ENCODE data around the gene IVL. TPM values are rescaled to one million over a fixed set of nuclear protein-coding genes. Genes with fewer than 3 reads are reported as not detected.

The IVL gene, protein sequence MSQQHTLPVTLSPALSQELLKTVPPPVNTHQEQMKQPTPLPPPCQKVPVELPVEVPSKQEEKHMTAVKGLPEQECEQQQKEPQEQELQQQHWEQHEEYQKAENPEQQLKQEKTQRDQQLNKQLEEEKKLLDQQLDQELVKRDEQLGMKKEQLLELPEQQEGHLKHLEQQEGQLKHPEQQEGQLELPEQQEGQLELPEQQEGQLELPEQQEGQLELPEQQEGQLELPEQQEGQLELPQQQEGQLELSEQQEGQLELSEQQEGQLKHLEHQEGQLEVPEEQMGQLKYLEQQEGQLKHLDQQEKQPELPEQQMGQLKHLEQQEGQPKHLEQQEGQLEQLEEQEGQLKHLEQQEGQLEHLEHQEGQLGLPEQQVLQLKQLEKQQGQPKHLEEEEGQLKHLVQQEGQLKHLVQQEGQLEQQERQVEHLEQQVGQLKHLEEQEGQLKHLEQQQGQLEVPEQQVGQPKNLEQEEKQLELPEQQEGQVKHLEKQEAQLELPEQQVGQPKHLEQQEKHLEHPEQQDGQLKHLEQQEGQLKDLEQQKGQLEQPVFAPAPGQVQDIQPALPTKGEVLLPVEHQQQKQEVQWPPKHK
- total RNA-seq, result not detected in 2 replicates

DNA sequence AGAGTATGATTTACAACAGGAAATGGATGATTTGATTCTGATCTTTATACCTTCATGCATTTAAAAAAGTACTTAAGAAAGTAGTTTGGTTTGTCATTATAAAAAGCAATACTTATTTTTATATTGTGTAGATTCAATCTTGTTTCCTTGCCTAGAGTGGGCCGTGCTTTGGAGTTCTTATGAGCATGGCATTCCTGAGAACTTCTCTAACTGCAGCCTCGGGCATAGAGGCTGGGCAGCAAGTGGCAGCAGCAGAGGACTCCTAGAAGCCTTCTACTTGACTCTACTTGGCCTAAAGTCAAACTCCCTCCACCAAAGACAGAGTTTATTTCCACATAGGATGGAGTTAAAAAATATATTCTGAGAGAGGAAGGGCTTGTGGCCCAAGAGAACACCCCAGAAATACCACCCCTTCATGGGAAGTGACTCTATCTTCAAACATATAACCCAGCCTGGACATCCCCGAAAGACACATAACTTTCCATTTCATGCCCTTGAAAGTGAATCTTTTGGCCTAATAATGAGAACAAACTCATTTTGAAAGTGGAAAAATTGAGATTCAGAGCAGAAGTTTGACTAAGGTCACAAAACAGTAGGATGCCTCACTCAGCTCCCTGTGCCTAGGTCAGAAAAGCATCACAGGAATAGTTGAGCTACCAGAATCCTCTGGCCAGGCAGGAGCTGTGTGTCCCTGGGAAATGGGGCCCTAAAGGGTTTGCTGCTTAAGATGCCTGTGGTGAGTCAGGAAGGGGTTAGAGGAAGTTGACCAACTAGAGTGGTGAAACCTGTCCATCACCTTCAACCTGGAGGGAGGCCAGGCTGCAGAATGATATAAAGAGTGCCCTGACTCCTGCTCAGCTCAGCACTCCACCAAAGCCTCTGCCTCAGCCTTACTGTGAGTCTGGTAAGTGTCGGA, at the start of gene IVL:
TSS of gene IVL (plus strand) at position 861 of the 916 bp plus-strand sequence. CDS start 1,252 bp downstream, outside the sequence.

DNA sequence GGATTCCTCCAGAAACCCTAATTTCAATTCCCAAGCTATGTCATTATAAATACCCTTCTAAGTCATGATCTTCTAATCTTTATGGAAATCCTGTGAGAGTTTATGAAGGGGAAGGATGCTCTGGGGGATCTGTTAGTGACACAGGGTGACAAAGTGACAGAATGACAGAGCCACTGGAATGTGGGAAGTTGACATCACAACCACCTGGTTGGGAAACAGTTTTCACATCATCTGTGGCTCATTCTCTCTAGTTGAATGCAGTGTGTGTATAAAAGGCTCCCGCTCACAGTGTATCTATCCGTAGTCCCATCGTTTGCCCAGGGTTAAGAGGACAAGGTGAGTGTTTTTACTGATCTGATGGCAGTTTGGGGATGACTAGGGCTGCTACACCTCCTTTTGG, 48.6 kb upstream of the IVL start, which contains the start of gene LCE7A:
TSS of gene LCE7A (plus strand) at position 301 of the 400 bp plus-strand sequence. CDS start 702 bp downstream, outside the sequence.

DNA sequence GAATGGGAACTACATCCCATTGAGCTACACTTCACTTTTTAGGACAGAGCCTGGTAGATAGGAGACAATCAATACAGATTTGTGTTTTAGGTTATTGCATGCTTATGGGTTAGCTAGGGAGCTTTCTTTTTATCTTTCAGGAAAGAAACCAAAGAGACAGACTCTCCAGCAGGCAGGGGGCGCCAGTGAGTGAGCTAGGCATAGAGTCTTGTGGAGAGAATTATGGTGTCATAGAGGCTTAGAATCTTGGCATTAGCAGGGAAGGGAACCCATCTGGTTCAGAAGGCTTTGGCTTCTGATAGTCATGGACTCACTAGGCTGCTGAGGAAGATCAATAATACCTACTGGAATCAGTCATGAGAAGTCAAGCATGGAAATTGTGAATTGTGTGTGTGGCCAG, 30.3 kb upstream of the IVL start, which contains the start of gene SMCP:
TSS of gene SMCP (plus strand) at position 281 of the 400 bp plus-strand sequence. CDS start 6,101 bp downstream, outside the sequence.

DNA sequence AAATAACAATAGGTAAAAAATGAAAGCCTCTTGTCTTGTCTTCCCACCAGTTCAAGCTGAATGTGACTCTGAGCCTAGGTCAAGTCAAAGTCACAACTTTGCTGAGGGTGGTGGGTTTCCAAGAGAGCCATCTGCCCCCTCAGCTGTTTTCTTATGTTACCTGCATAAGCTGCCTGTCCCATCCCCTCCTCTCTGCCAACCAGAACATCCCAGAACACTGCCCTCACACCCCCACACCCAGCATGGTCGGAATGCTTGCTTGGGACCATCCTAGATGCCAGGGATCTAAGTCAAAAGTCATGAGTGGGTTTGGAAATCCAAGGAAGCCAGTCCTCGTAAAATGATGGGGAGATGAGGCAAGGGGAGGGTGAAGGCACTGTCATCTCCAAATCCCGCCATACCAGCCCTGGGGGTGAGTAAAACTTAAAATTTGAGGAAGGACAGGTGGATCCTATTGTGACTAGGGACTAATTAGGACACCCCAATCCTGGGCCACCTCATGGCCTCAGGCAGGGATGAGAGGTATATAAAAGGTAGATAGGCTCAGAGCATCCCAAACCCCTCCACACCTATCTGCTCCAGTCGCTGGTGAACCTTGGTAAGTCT, 38.4 kb downstream of the IVL start, which contains the start of gene SPRR5:
TSS of gene SPRR5 (plus strand) at position 556 of the 606 bp plus-strand sequence. CDS start 1,349 bp downstream, outside the sequence.

Other genes with a start within 250 kb of the IVL start
- gene LCE2D, start 245.2 kb upstream of the IVL start, total RNA-seq, result not detected in 2 replicates
- not detected in 2 replicates for gene LCE2C, start 233.3 kb upstream of the IVL start, total RNA-seq
- gene LCE2B, start 222.4 kb upstream of the IVL start, total RNA-seq, result not detected in 2 replicates
- not detected in 2 replicates for gene LCE2A, start 210.2 kb upstream of the IVL start, total RNA-seq
- not detected in 2 replicates for gene LCE4A, start 200.4 kb upstream of the IVL start, total RNA-seq
- not detected in 2 replicates for gene KPRP, start 150.5 kb upstream of the IVL start, total RNA-seq
- not detected in 2 replicates for gene LCE1F, start 133.4 kb upstream of the IVL start, total RNA-seq
- gene LCE1E, start 122.3 kb upstream of the IVL start, total RNA-seq, result not detected in 2 replicates
- not detected in 2 replicates for gene LCE1D, start 111.8 kb upstream of the IVL start, total RNA-seq
- gene LCE1C, start 101.9 kb upstream of the IVL start, total RNA-seq, result not detected in 2 replicates
- not detected in 2 replicates for gene LCE1B, start 96.6 kb upstream of the IVL start, total RNA-seq
- not detected in 2 replicates for gene LCE1A, start 81.1 kb upstream of the IVL start, total RNA-seq
- gene LCE6A, start 65.7 kb upstream of the IVL start, total RNA-seq, result not detected in 2 replicates
- gene LCE7A, start 48.5 kb upstream of the IVL start, total RNA-seq, result not detected in 2 replicates
- gene SMCP, start 30.2 kb upstream of the IVL start, total RNA-seq, result not detected in 2 replicates
- not detected in 2 replicates for gene SPRR5, start 38.7 kb downstream of the IVL start, total RNA-seq
- gene SPRR4, start 62.1 kb downstream of the IVL start, total RNA-seq, result not detected in 2 replicates
- gene SPRR1A, start 75.5 kb downstream of the IVL start, total RNA-seq, result not detected in 2 replicates
- not detected in 2 replicates for gene SPRR3, start 93.2 kb downstream of the IVL start, total RNA-seq
- not detected in 2 replicates for gene SPRR1B, start 122.7 kb downstream of the IVL start, total RNA-seq
- gene SPRR2D, start 132.6 kb downstream of the IVL start, total RNA-seq, result not detected in 2 replicates
- gene SPRR2A, start 149.0 kb downstream of the IVL start, total RNA-seq, result not detected in 2 replicates
- not detected in 2 replicates for gene SPRR2B, start 163.1 kb downstream of the IVL start, total RNA-seq
- not detected in 2 replicates for gene SPRR2E, start 186.0 kb downstream of the IVL start, total RNA-seq
- not detected in 2 replicates for gene SPRR2F, start 205.0 kb downstream of the IVL start, total RNA-seq
- not detected in 2 replicates for gene SPRR2G, start 242.3 kb downstream of the IVL start, total RNA-seq